Measurements from ENCODE around the gene SCN4A. TPM values are rescaled to one million over a fixed set of nuclear protein-coding genes. Genes with fewer than 3 reads are reported as not detected.
A peak's percentile ranks its signal among the peaks of the same experiment; 100 is the strongest.

Gene SCN4A
- total RNA-seq, 3 donors from 2014 or later: 1.0 to 16.7 (median 10.2) TPM

DNA sequence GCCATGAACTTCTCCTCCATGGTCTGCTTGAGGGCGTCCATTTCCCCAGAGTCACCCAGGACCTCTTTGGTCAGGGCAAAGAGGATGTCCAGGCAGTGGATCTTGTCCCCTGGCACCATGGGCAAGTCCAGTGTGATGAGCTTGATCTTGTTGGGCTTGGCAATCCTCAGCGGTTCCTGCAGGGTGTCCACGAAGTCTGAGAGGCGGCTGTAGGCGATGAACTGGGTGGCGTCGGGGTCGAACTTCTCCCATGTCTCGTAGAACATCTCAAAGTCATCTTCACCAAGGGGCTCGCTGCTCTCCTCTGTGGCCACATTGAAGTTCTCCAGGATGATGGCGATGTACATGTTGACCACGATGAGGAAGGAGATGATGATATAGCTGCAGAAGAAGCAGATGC, 31.6 kb downstream of the SCN4A start:
- no peaks in the 10 kb centered on the region for H3K36me3 ChIP-seq
- no peaks in the 10 kb centered on the region for H3K9me3 ChIP-seq
- H3K4me1 ChIP-seq: no peaks in the 10 kb centered on the region
- DNase-seq (ENCODE audit: low spot score in 2 of 2): no peak
- TF ChIP-seq POLR2AphosphoS5 (IDR thresholded peaks at IDR 0.05): no peak
- TF ChIP-seq, protein P1, sequence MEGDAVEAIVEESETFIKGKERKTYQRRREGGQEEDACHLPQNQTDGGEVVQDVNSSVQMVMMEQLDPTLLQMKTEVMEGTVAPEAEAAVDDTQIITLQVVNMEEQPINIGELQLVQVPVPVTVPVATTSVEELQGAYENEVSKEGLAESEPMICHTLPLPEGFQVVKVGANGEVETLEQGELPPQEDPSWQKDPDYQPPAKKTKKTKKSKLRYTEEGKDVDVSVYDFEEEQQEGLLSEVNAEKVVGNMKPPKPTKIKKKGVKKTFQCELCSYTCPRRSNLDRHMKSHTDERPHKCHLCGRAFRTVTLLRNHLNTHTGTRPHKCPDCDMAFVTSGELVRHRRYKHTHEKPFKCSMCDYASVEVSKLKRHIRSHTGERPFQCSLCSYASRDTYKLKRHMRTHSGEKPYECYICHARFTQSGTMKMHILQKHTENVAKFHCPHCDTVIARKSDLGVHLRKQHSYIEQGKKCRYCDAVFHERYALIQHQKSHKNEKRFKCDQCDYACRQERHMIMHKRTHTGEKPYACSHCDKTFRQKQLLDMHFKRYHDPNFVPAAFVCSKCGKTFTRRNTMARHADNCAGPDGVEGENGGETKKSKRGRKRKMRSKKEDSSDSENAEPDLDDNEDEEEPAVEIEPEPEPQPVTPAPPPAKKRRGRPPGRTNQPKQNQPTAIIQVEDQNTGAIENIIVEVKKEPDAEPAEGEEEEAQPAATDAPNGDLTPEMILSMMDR (IDR thresholded peaks at IDR 0.05): no peak
- TF ChIP-seq POLR2A (IDR thresholded peaks at IDR 0.05): no peak
- H3K4me3 ChIP-seq: no peak overlapping the region
- intact Hi-C loops (cut with DNase I; ENCODE audit: low total_unique reads): no loop called here
- H3K27me3 ChIP-seq: no peaks in the 10 kb centered on the region
- H3K27ac ChIP-seq: no peak overlapping the region

DNA sequence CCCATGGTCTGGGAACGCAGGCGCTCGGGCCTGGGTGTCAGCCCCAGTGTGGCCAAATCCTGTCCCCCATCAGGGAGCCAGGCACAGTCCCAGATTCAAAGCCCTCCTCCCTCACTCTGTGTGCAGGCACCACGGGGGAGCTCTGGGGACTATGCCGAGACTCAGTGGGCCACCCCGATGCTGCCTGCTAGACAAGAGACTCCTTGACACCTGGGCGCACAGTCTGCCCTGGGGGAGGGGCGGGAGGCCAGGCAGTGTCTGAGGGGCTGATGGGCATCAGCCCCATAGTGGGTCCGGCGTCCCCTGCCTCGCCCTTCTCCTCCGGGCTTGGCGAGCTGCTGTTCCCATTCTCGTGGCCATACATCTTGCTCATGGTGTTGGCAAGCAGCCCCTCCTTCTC, 32.1 kb downstream of the SCN4A start:
- no peak overlapping the region for H3K4me3 ChIP-seq
- intact Hi-C loops (cut with DNase I; ENCODE audit: low total_unique reads): no loop called here
- H3K27me3 ChIP-seq: no peaks in the 10 kb centered on the region
- TF ChIP-seq POLR2A (IDR thresholded peaks at IDR 0.05) (no peak), POLR2AphosphoS5 (IDR thresholded peaks at IDR 0.05) (no peak)
- TF ChIP-seq, protein P1 (IDR thresholded peaks at IDR 0.05): no peak
- H3K36me3 ChIP-seq: no peaks in the 10 kb centered on the region
- H3K4me1 ChIP-seq: no peaks in the 10 kb centered on the region
- H3K9me3 ChIP-seq: no peaks in the 10 kb centered on the region
- no peak for DNase-seq (ENCODE audit: low spot score in 2 of 2)
- no peak overlapping the region for H3K27ac ChIP-seq

DNA sequence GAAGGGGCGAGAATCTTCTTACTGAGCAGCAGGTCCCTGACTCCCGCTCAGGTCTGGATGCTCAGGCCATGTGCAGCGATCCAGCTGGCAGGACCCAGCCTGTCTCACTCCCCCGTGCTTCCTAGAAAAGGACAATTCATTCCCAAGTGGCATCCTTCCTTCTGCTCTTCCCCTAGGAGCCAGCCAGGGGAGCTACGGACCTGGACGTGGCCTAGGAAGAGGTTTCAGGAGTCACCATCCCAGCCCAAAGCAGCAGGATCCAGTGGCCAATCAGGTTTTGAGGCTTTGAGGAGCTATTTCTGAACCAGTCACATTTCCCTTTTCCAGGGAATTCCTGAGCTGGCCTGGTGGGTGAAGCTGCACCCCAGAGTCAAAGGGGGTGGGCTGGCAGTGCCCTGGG, 32.8 kb downstream of the SCN4A start:
- Histone ChIP-seq H3K9me3 (no peaks in the 10 kb centered on the region), H3K27me3 (no peaks in the 10 kb centered on the region), H3K36me3 (no peaks in the 10 kb centered on the region), H3K4me3 (no peak overlapping the region), H3K27ac (peak overlapping the region in 1 of 2 donors; percentile 43), H3K4me1 (no peaks in the 10 kb centered on the region)
- DNase-seq (ENCODE audit: low spot score in 2 of 2): no peak
- TF ChIP-seq POLR2A (IDR thresholded peaks at IDR 0.05) (no peak), POLR2AphosphoS5 (IDR thresholded peaks at IDR 0.05) (no peak)
- TF ChIP-seq, protein P1 (IDR thresholded peaks at IDR 0.05): no peak
- intact Hi-C loops (cut with DNase I; ENCODE audit: low total_unique reads): no loop called here

DNA sequence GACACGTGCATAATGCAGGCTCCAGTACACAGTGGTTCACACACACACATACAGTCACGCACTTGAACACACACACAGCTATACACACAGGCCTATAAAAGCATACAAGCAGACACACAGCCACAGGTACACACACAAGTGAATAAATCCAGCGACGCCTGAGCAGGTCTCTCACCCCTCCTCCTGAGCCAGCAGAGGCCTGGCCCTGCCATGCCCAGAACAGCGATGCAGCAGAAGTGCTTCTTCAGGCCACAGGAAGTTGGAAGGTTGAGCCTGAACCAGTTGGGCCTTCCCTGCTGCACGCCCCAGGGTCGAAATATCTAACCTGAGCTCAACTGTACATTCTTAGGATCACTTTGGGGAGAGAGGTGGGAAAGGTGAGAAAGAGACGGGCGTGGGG, 33.3 kb downstream of the SCN4A start:
- H3K36me3 ChIP-seq: no peaks in the 10 kb centered on the region
- TF ChIP-seq POLR2AphosphoS5 (IDR thresholded peaks at IDR 0.05) (no peak), POLR2A (IDR thresholded peaks at IDR 0.05) (no peak)
- TF ChIP-seq, protein P1 (IDR thresholded peaks at IDR 0.05): no peak
- no peaks in the 10 kb centered on the region for H3K4me1 ChIP-seq
- no peaks in the 10 kb centered on the region for H3K9me3 ChIP-seq
- intact Hi-C loops (cut with DNase I; ENCODE audit: low total_unique reads): no loop called here
- H3K4me3 ChIP-seq: no peak overlapping the region
- H3K27me3 ChIP-seq: no peaks in the 10 kb centered on the region
- peak overlapping the region in 1 of 2 donors; percentile 43 for H3K27ac ChIP-seq
- no peak for DNase-seq (ENCODE audit: low spot score in 2 of 2)

DNA sequence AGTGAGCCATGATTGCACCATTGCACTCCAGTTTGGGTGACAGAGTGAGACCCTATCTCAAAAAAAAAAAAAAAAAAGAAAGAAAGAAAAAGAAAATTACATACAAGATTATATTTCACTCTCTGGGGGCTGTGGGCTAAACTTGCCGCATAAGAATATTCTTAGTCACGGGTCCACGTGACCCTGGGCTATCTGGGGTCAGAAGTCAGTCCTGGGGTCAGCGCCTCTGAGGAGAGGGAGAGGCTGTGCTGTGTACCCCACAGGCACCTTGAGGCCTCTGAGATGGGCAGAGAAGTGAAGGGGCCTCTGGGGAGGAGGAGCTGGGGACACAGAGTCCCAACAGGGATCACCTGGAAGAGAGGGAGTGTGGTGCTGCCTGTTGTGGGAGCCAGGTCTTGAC, 34.8 kb downstream of the SCN4A start:
- no peaks in the 10 kb centered on the region for H3K9me3 ChIP-seq

More for the DNA sequence above, 34.8 kb downstream of the SCN4A start:
- Histone ChIP-seq H3K27me3 (no peaks in the 10 kb centered on the region), H3K4me3 (no peak overlapping the region), H3K27ac (no peak overlapping the region), H3K4me1 (no peaks in the 10 kb centered on the region), H3K36me3 (no peaks in the 10 kb centered on the region)
- TF ChIP-seq POLR2A (IDR thresholded peaks at IDR 0.05) (no peak), POLR2AphosphoS5 (IDR thresholded peaks at IDR 0.05) (no peak)
- TF ChIP-seq, protein P1 (IDR thresholded peaks at IDR 0.05): no peak
- no peak for DNase-seq (ENCODE audit: low spot score in 2 of 2)
- intact Hi-C loops (cut with DNase I; ENCODE audit: low total_unique reads): no loop called here

Measured in breast epithelium (tissue), 4 donors.